Osteocyte (in vitro differentiated cells): ENCODE data around the gene SYT2. TPM values are rescaled to one million over a fixed set of nuclear protein-coding genes. Genes with fewer than 3 reads are reported as not detected.

Source experiments
- DNase-seq: peaks from one replicate; pipeline ENCODE4 v3.0.0; 2021; ENCODE audit warnings: mixed read lengths; ENCODE audit not compliant: unreplicated experiment; ENCODE audit errors: extremely low spot score
- H3K27ac Mint-ChIP-seq: one replicate; pipeline ENCODE4 v1.8.0; 2021; ENCODE audit warnings: mild to moderate bottlenecking, mixed read lengths; ENCODE audit not compliant: unreplicated experiment
- H3K27me3 Mint-ChIP-seq: one replicate; pipeline ENCODE4 v1.8.0; 2021; ENCODE audit warnings: mixed read lengths; ENCODE audit not compliant: unreplicated experiment
- H3K36me3 Mint-ChIP-seq: one replicate; pipeline ENCODE4 v1.8.0; 2021; ENCODE audit warnings: mixed read lengths; ENCODE audit not compliant: unreplicated experiment
- H3K4me1 Mint-ChIP-seq: one replicate; pipeline ENCODE4 v1.8.0; 2021; ENCODE audit warnings: mixed read lengths; ENCODE audit not compliant: unreplicated experiment
- H3K4me3 Mint-ChIP-seq: one replicate; pipeline ENCODE4 v1.8.0; 2021; ENCODE audit warnings: mild to moderate bottlenecking, moderate library complexity, mixed read lengths; ENCODE audit not compliant: unreplicated experiment
- H3K9me3 Mint-ChIP-seq: one replicate; pipeline ENCODE4 v1.8.0; 2021; ENCODE audit warnings: mixed read lengths; ENCODE audit not compliant: unreplicated experiment
- CTCF ChIP-seq: fragments of 200-600 bp; sonication (generic); IDR thresholded peaks from 2 replicates; pipeline ENCODE4 v1.5.0; 2021; ENCODE audit warnings: antibody characterized with exemption, mild to moderate bottlenecking, moderate library complexity
- total RNA-seq: library from RNA; stranded (reverse); gene quantifications from 2 replicates; pipeline ENCODE4 v1.2.1, GENCODE V29; 2021

The SYT2 gene
- total RNA-seq, 1 donor from 2014 or later = not detected

- H3K27ac Mint-ChIP-seq = no peak overlapping the region
- H3K36me3 Mint-ChIP-seq = no peaks in the 10 kb centered on the region
- H3K4me1 Mint-ChIP-seq = no peaks in the 10 kb centered on the region
- no peak overlapping the region for H3K4me3 Mint-ChIP-seq
- DNase-seq = no peak
- no peak for TF ChIP-seq CTCF
- H3K27me3 Mint-ChIP-seq = peaks cover 73% of the 10 kb centered on the region
- H3K9me3 Mint-ChIP-seq = no peaks in the 10 kb centered on the region
Measured at GRCh38 chr1:202685641-202686040, 24.6 kb downstream of the SYT2 start.

GRCh38 chr1:202684716-202685115 is 25.5 kb downstream of the SYT2 start:
- H3K27ac Mint-ChIP-seq = no peak overlapping the region
- H3K4me3 Mint-ChIP-seq = no peak overlapping the region
- no peaks in the 10 kb centered on the region for H3K9me3 Mint-ChIP-seq
- H3K36me3 Mint-ChIP-seq = no peaks in the 10 kb centered on the region
- no peak for TF ChIP-seq CTCF
- no peaks in the 10 kb centered on the region for H3K4me1 Mint-ChIP-seq
- no peak for DNase-seq
- H3K27me3 Mint-ChIP-seq = peaks cover 78% of the 10 kb centered on the region

GRCh38 chr1:202683029-202683428 is 27.2 kb downstream of the SYT2 start:
- no peaks in the 10 kb centered on the region for H3K36me3 Mint-ChIP-seq
- H3K27me3 Mint-ChIP-seq = peaks cover 84% of the 10 kb centered on the region
- no peak overlapping the region for H3K4me3 Mint-ChIP-seq

GRCh38 chr1:202682477-202682876 is 27.8 kb downstream of the SYT2 start:
- Mint-ChIP-seq H3K27ac (no peak overlapping the region), H3K27me3 (peaks cover 83% of the 10 kb centered on the region), H3K4me3 (no peak overlapping the region), H3K9me3 (no peaks in the 10 kb centered on the region), H3K4me1 (no peaks in the 10 kb centered on the region), H3K36me3 (no peaks in the 10 kb centered on the region)
- DNase-seq = no peak
- TF ChIP-seq CTCF = no peak

More at GRCh38 chr1:202683029-202683428, 27.2 kb downstream of the SYT2 start:
- DNase-seq = no peak
- no peaks in the 10 kb centered on the region for H3K4me1 Mint-ChIP-seq
- TF ChIP-seq CTCF = no peak
- H3K27ac Mint-ChIP-seq = no peak overlapping the region
- H3K9me3 Mint-ChIP-seq = no peaks in the 10 kb centered on the region

- Mint-ChIP-seq H3K4me3 (no peak overlapping the region), H3K27me3 (peaks cover 83% of the 10 kb centered on the region), H3K4me1 (no peaks in the 10 kb centered on the region), H3K27ac (no peak overlapping the region), H3K36me3 (no peaks in the 10 kb centered on the region), H3K9me3 (no peaks in the 10 kb centered on the region)
- no peak for TF ChIP-seq CTCF
- no peak for DNase-seq
Measured at GRCh38 chr1:202681736-202682420, 28.4 kb downstream of the SYT2 start.
